Measurements from ENCODE around the gene LSAMP. TPM values are rescaled to one million over a fixed set of nuclear protein-coding genes. Genes with fewer than 3 reads are reported as not detected.

LSAMP gene
- total RNA-seq, 1 donor: 3.3 TPM

DNA sequence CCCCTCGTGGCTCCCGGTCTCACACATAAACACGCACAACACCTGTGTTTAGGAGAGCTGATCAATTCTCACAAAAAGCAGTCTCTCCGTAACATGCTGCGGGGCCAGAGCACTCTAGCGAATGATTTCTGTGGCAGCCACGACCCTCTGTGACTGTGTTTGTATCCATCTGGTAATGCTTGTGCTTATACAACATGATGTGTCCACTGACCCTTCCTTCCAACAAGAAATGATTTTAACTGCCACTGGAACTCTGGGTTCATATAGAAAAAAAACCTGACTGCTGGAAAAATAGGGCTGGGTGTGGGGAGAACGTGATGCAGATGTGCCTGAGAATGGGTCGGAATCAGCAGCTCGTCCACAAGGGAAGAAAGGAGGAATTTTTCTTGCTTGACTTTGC, 411.8 kb downstream of the LSAMP start:
- H3K27ac ChIP-seq (ENCODE audit: low read depth, low read length): no peak overlapping the region
- no peaks in the 10 kb centered on the region for H3K36me3 ChIP-seq (ENCODE audit: insufficient read depth, low read length)
- no peaks in the 10 kb centered on the region for H4K20me1 ChIP-seq (ENCODE audit: insufficient read depth, low read length)
- H3K4me2 ChIP-seq (ENCODE audit: insufficient read depth, low read length): no peak overlapping the region
- no peaks in the 10 kb centered on the region for H3K9me3 ChIP-seq (ENCODE audit: low read depth, low read length)
- no peaks in the 10 kb centered on the region for H3K27me3 ChIP-seq (ENCODE audit: insufficient read depth, low read length)
- DNase-seq (ENCODE audit: insufficient read length, low spot score, missing footprints): no peak
- no peaks in the 10 kb centered on the region for H3K4me1 ChIP-seq (ENCODE audit: insufficient read depth, low read length)
- no peak for TF ChIP-seq CTCF (IDR thresholded peaks at IDR 0.05; ENCODE audit: extremely low read depth, low read depth, low read length)
- H3K79me2 ChIP-seq (ENCODE audit: insufficient read depth, low read length): no peaks in the 10 kb centered on the region
- H3K4me3 ChIP-seq (ENCODE audit: insufficient read depth, low read length): no peak overlapping the region
- H2AFZ ChIP-seq (ENCODE audit: low read length): no peak overlapping the region

GRCh38 chr3:116032176-116032575, 413.1 kb downstream of the LSAMP start:
- Histone ChIP-seq H3K9me3 (ENCODE audit: low read depth, low read length) (no peaks in the 10 kb centered on the region), H2AFZ (ENCODE audit: low read length) (no peak overlapping the region), H3K4me2 (ENCODE audit: insufficient read depth, low read length) (no peak overlapping the region), H4K20me1 (ENCODE audit: insufficient read depth, low read length) (no peaks in the 10 kb centered on the region), H3K36me3 (ENCODE audit: insufficient read depth, low read length) (no peaks in the 10 kb centered on the region), H3K4me3 (ENCODE audit: insufficient read depth, low read length) (no peak overlapping the region), H3K4me1 (ENCODE audit: insufficient read depth, low read length) (no peaks in the 10 kb centered on the region), H3K27ac (ENCODE audit: low read depth, low read length) (no peak overlapping the region), H3K27me3 (ENCODE audit: insufficient read depth, low read length) (no peaks in the 10 kb centered on the region), H3K79me2 (ENCODE audit: insufficient read depth, low read length) (no peaks in the 10 kb centered on the region)
- DNase-seq (ENCODE audit: insufficient read length, low spot score, missing footprints): no peak
- TF ChIP-seq CTCF (IDR thresholded peaks at IDR 0.05; ENCODE audit: extremely low read depth, low read depth, low read length): no peak

DNA sequence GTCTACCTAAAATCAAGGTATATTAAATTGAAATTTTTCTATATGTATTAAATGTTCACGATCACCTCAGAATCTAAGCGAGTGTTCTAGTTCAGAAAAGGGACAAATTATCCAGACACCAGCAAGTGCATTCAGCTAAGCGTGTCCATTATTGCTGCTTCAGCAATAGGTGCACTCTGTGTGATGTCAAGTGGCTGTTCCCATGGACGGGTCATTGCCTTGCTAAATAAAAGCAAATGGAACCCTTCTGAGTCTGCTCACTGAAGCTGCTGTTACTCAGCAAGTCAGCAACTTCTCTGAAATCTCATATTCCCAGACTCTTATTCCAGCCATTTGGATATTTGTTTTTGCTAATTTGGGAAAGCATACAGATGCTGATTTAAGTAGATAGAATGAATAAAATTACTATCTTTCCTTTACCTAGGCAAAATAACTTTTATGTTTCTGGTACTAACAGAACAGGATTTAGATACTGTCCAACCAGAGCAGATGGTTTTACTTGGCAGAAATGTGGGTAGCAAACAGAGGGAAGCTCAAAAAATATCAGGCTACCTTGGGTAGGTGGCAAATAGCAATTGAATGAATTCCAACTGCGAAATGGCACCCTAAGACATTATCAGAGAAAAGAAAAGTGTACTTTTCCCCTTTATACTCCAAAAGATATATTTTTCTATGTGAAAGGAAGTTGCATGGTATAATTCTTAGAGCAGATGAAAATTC, 415.0 kb downstream of the LSAMP start:
- no peak for DNase-seq (ENCODE audit: insufficient read length, low spot score, missing footprints)
- Histone ChIP-seq H3K4me2 (ENCODE audit: insufficient read depth, low read length) (no peak overlapping the region), H3K36me3 (ENCODE audit: insufficient read depth, low read length) (no peaks in the 10 kb centered on the region), H3K27me3 (ENCODE audit: insufficient read depth, low read length) (no peaks in the 10 kb centered on the region), H3K4me3 (ENCODE audit: insufficient read depth, low read length) (no peak overlapping the region), H4K20me1 (ENCODE audit: insufficient read depth, low read length) (no peaks in the 10 kb centered on the region), H2AFZ (ENCODE audit: low read length) (no peak overlapping the region), H3K27ac (ENCODE audit: low read depth, low read length) (no peak overlapping the region), H3K9me3 (ENCODE audit: low read depth, low read length) (no peaks in the 10 kb centered on the region), H3K79me2 (ENCODE audit: insufficient read depth, low read length) (no peaks in the 10 kb centered on the region), H3K4me1 (ENCODE audit: insufficient read depth, low read length) (no peaks in the 10 kb centered on the region)
- TF ChIP-seq CTCF (IDR thresholded peaks at IDR 0.05; ENCODE audit: extremely low read depth, low read depth, low read length): no peak

DNA sequence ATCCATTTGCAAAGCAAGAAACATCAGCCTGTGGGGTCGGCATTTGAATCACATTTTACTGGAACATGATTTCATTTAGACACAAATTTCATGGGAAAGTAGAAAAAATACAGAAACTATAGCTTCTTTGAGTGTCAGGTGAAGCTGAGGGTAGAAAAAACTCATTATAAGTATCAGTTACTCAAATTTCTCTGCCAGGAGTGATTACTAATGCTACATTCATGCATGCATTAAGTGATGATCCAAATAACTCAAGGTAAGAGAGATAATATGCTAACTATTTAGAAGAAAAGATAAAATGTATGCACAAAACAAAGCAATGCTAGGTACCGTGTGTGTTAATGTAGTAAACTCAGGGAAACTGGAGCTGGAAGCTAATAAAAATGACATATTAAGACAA, 416.0 kb downstream of the LSAMP start:
- no peak for TF ChIP-seq CTCF (IDR thresholded peaks at IDR 0.05; ENCODE audit: extremely low read depth, low read depth, low read length)

More for the DNA sequence above, 416.0 kb downstream of the LSAMP start:
- H3K79me2 ChIP-seq (ENCODE audit: insufficient read depth, low read length): no peaks in the 10 kb centered on the region
- H4K20me1 ChIP-seq (ENCODE audit: insufficient read depth, low read length): no peaks in the 10 kb centered on the region
- H2AFZ ChIP-seq (ENCODE audit: low read length): no peak overlapping the region
- DNase-seq (ENCODE audit: insufficient read length, low spot score, missing footprints): no peak
- no peaks in the 10 kb centered on the region for H3K9me3 ChIP-seq (ENCODE audit: low read depth, low read length)
- no peaks in the 10 kb centered on the region for H3K4me1 ChIP-seq (ENCODE audit: insufficient read depth, low read length)
- no peak overlapping the region for H3K27ac ChIP-seq (ENCODE audit: low read depth, low read length)
- H3K36me3 ChIP-seq (ENCODE audit: insufficient read depth, low read length): no peaks in the 10 kb centered on the region
- H3K27me3 ChIP-seq (ENCODE audit: insufficient read depth, low read length): no peaks in the 10 kb centered on the region
- H3K4me2 ChIP-seq (ENCODE audit: insufficient read depth, low read length): no peak overlapping the region
- no peak overlapping the region for H3K4me3 ChIP-seq (ENCODE audit: insufficient read depth, low read length)

All from osteoblast (primary cell).